OCI-LY3 (cell line): ENCODE data around the gene AAMP.

Source experiments
- EZH2phosphoT487 ChIP-seq: fragments of 200-600 bp; shearing (Covaris generic); IDR thresholded peaks from 2 replicates; pipeline ENCODE4 v1.6.1; 2018; ENCODE audit warnings: antibody characterized with exemption, mixed run types, low read depth
- TF ChIP-seq, protein P1 (sequence below): fragments of 200-600, 300-600 bp; sonication (generic); IDR thresholded peaks from 2 replicates; pipeline ENCODE4 v1.5.1; 2014; ENCODE audit warnings: antibody characterized with exemption, low read length, low read depth

- TF ChIP-seq, protein P1, sequence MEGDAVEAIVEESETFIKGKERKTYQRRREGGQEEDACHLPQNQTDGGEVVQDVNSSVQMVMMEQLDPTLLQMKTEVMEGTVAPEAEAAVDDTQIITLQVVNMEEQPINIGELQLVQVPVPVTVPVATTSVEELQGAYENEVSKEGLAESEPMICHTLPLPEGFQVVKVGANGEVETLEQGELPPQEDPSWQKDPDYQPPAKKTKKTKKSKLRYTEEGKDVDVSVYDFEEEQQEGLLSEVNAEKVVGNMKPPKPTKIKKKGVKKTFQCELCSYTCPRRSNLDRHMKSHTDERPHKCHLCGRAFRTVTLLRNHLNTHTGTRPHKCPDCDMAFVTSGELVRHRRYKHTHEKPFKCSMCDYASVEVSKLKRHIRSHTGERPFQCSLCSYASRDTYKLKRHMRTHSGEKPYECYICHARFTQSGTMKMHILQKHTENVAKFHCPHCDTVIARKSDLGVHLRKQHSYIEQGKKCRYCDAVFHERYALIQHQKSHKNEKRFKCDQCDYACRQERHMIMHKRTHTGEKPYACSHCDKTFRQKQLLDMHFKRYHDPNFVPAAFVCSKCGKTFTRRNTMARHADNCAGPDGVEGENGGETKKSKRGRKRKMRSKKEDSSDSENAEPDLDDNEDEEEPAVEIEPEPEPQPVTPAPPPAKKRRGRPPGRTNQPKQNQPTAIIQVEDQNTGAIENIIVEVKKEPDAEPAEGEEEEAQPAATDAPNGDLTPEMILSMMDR, result no peak
- TF ChIP-seq EZH2phosphoT487, result no peak
These were observed 967 bp upstream of the AAMP start for GRCh38 chr2:218270721-218271486.
